PFSK-1 (cell line): Measurements from ENCODE around the gene PRKAG2.

ENCODE experiments used
- POLR2AphosphoS5 ChIP-seq: IDR thresholded peaks from 2 replicates; pipeline ENCODE4 v1.6.1; 2012; ENCODE audit warnings: low read depth, mild to moderate bottlenecking, control low read depth, low read length, moderate library complexity
- REST ChIP-seq, 2 experiments: IDR thresholded peaks; 2 replicates each; pipeline versions ENCODE4 v1.6.1 to v1.8.0; 2011 to 2012; ENCODE audit warnings: low read depth in 2 of 2, low read length in 2 of 2, control low read depth in 1 of 2, inconsistent platforms in 1 of 2, mild to moderate bottlenecking in 1 of 2, moderate library complexity in 1 of 2; ENCODE audit not compliant: insufficient read depth in 1 of 2
- SIN3A ChIP-seq: IDR thresholded peaks from 2 replicates; pipeline ENCODE4 v1.6.1; 2012; ENCODE audit warnings: mild to moderate bottlenecking, low read length, moderate library complexity, borderline replicate concordance; ENCODE audit not compliant: insufficient read depth

- TF ChIP-seq SIN3A: no peak
- no peak for TF ChIP-seq REST (IDR thresholded peaks at IDR 0.05; ENCODE audit: insufficient read depth in 1 of 2, low read depth in 2 of 2, low read length in 2 of 2)
- no peak for TF ChIP-seq POLR2AphosphoS5
These were observed 55.7 kb downstream of the PRKAG2 start for GRCh38 chr7:151821226-151821625.
